ENCODE results near the gene LARGE2. TPM values are rescaled to one million over a fixed set of nuclear protein-coding genes. Genes with fewer than 3 reads are reported as not detected.

LARGE2 gene
- total RNA-seq, 6 donors from 2014 or later = 4.3 to 10.6 (median 7.1) TPM

GRCh38 chr11:45889555-45889954 is 32.9 kb upstream of the LARGE2 start:
- ATAC-seq (ENCODE audit: low FRiP score in 2 of 2) (no peak), DNase-seq (no peak)
- TF ChIP-seq POLR2AphosphoS5 (IDR thresholded peaks at IDR 0.05) (no peak), EP300 (IDR thresholded peaks at IDR 0.05) (no peak), POLR2A (IDR thresholded peaks at IDR 0.05) (no peak)
- TF ChIP-seq, protein P1, sequence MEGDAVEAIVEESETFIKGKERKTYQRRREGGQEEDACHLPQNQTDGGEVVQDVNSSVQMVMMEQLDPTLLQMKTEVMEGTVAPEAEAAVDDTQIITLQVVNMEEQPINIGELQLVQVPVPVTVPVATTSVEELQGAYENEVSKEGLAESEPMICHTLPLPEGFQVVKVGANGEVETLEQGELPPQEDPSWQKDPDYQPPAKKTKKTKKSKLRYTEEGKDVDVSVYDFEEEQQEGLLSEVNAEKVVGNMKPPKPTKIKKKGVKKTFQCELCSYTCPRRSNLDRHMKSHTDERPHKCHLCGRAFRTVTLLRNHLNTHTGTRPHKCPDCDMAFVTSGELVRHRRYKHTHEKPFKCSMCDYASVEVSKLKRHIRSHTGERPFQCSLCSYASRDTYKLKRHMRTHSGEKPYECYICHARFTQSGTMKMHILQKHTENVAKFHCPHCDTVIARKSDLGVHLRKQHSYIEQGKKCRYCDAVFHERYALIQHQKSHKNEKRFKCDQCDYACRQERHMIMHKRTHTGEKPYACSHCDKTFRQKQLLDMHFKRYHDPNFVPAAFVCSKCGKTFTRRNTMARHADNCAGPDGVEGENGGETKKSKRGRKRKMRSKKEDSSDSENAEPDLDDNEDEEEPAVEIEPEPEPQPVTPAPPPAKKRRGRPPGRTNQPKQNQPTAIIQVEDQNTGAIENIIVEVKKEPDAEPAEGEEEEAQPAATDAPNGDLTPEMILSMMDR (IDR thresholded peaks at IDR 0.05) = no peak
- Histone ChIP-seq H3K9me3 (no peaks in the 10 kb centered on the region), H3K27ac (no peak overlapping the region), H3K4me3 (no peak overlapping the region), H3K27me3 (peaks cover 0 to 5% (median 0%) of the 10 kb centered on the region in 4 donors), H3K4me1 (peaks cover 5 to 12% (median 8%) of the 10 kb centered on the region in 4 donors), H3K36me3 (no peaks in the 10 kb centered on the region)
- WGBS, 2 donors = 79 to 87% methylated on average over 7 to 8 of the region's 8 CpGs

GRCh38 chr11:45889966-45890365 is 32.5 kb upstream of the LARGE2 start:
- Histone ChIP-seq H3K4me3 (no peak overlapping the region), H3K4me1 (peaks cover 5 to 11% (median 8%) of the 10 kb centered on the region in 4 donors), H3K27me3 (peaks cover 0 to 5% (median 0%) of the 10 kb centered on the region in 4 donors), H3K27ac (no peak overlapping the region), H3K9me3 (no peaks in the 10 kb centered on the region), H3K36me3 (no peaks in the 10 kb centered on the region)
- TF ChIP-seq EP300 (IDR thresholded peaks at IDR 0.05) = no peak
- no peak for TF ChIP-seq POLR2AphosphoS5 (IDR thresholded peaks at IDR 0.05)
- TF ChIP-seq POLR2A (IDR thresholded peaks at IDR 0.05) = no peak
- TF ChIP-seq, protein P1 (IDR thresholded peaks at IDR 0.05) = no peak
- 85 to 90% methylated on average over 9 of the region's 9 CpGs for WGBS, 2 donors
- DNase-seq = no peak
- no peak for ATAC-seq (ENCODE audit: low FRiP score in 2 of 2)

DNA sequence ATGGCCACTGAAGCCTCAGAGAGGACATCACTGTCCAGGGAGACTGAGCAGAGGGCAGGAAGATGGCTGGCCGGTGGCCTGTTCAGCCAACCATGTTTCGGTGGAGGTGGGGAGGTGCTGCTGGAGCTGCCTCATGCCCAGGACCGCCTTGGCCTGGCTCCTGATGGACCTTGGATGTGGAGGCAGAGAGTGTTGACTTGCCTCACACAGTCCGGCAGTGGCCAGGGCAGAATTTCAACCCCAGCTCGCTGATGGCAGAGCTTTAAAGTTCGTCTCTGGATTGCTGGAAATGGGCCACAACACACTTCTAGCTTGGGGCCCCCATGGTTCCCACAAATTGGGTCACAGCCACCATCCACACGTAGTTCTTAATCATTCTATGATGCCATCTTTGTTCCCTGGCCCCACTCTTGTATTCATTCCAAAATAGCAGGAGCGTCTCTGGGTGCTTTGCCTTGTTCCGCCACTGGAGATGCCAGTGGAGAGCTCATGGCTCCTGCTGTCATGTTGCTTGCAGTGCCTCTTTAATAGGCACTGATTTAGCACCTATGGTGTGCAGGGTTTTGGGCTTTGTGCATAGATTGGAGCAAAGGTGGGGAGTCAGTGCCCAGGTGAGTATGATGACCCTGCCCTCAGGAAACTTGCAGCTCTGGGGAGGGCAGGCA is 31.4 kb upstream of the LARGE2 start:
- no peak overlapping the region for H3K4me3 ChIP-seq
- TF ChIP-seq, protein P1 (IDR thresholded peaks at IDR 0.05) = no peak
- TF ChIP-seq EP300 (IDR thresholded peaks at IDR 0.05) (no peak), POLR2AphosphoS5 (IDR thresholded peaks at IDR 0.05) (no peak), POLR2A (IDR thresholded peaks at IDR 0.05) (no peak)
- WGBS, 2 donors = 86 to 87% methylated on average over 5 to 9 of the region's 9 CpGs
- no peaks in the 10 kb centered on the region for H3K36me3 ChIP-seq
- no peak for DNase-seq
- no peak overlapping the region for H3K27ac ChIP-seq
- no peak for ATAC-seq (ENCODE audit: low FRiP score in 2 of 2)
- H3K4me1 ChIP-seq = peaks cover under 1 to 3% (median 2%) of the 10 kb centered on the region in 4 donors
- no peaks in the 10 kb centered on the region for H3K9me3 ChIP-seq
- peaks cover 0 to 2% (median 0%) of the 10 kb centered on the region in 4 donors for H3K27me3 ChIP-seq

- no peak for DNase-seq
- Histone ChIP-seq H3K9me3 (no peaks in the 10 kb centered on the region), H3K4me1 (no peaks in the 10 kb centered on the region), H3K27ac (no peak overlapping the region), H3K4me3 (no peak overlapping the region), H3K36me3 (no peaks in the 10 kb centered on the region), H3K27me3 (no peaks in the 10 kb centered on the region)
- 79 to 85% methylated on average over 4 to 5 of the region's 5 CpGs for WGBS, 2 donors
- TF ChIP-seq, protein P1 (IDR thresholded peaks at IDR 0.05) = no peak
- TF ChIP-seq EP300 (IDR thresholded peaks at IDR 0.05) (no peak), POLR2AphosphoS5 (IDR thresholded peaks at IDR 0.05) (no peak), POLR2A (IDR thresholded peaks at IDR 0.05) (no peak)
- no peak for ATAC-seq (ENCODE audit: low FRiP score in 2 of 2)
These were observed 29.6 kb upstream of the LARGE2 start for GRCh38 chr11:45892856-45893255.
